ENCODE results near the gene KPTN.

Gene KPTN

DNA sequence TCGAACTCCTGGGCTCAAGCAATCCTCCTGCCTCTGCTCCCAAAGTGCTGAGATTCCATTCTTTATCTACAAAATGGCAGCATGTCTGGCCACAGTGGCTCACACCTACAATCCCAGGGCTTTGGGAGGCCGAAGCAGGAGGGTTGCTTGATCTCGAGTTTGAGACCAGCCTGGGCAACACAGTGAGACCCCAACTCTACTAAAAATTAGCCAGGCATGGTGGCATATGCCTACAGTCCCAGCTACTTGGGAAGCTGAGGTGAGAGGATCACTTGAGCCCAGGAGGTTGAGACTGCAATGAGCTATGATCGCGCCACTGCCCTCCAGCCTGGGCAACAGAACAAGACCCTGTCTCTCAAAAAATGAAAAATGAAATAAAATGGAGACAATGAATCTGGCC, 24.7 kb upstream of the KPTN start:
- DNase-seq: peak; percentile 67

DNA sequence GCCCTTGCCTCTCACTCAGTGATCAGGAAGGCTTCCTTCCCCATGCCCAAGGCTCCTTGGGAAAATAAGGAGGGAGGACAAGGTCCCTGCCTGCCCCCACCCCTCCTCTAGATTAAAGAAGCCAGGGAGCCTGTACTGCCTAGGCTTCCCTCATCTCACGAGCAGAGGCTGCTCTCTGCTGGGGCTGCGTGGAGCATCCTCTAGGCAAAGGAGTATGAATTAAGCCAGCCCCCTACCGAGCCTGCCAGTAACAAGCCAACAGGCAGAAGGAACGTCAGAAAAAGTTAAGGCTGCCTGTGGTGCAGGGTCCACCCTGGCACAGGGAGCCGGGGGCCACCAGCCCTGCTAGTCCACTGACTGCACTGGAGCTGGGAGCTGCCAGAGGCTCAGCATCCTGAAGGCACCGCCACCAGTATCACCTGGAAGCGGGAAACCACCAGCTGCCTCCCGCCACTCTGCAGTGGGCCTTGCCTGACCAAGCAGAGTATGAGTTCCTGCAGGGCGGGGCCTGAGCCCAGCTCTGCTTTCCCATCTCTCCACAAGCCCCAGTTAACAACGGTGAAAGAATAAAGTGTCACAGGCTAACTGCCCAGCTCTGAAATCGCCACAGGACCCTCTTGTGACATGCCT, 24.0 kb upstream of the KPTN start:
- DNase-seq: peak; percentile 79

GRCh38 chr19:47507012-47507411, 23.0 kb upstream of the KPTN start:
- DNase-seq: peak; percentile 92

DNA sequence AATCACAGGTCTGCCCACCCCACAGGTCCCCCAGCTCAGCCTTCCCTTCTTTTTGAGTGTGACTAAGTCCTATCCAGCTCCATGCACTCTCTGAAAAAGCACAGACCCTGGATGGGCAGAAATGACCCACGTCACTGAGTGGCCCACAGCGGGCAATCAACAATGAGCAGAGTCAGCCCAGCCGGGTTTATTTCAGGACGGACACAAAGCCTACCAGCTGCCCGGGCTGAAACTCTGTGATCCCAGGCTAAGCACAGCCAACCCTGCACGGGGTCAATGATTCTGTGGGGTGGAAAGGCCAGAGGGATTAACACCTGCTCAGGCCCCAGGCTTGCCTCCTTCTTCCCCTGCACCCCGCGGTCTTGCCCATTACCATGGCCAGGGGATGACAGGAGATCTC, 22.4 kb upstream of the KPTN start:
- no peak for DNase-seq

- DNase-seq: no peak
These were observed 21.5 kb upstream of the KPTN start for GRCh38 chr19:47505506-47505905.

GRCh38 chr19:47503826-47504150, 19.8 kb upstream of the KPTN start:
- DNase-seq: no peak

DNA sequence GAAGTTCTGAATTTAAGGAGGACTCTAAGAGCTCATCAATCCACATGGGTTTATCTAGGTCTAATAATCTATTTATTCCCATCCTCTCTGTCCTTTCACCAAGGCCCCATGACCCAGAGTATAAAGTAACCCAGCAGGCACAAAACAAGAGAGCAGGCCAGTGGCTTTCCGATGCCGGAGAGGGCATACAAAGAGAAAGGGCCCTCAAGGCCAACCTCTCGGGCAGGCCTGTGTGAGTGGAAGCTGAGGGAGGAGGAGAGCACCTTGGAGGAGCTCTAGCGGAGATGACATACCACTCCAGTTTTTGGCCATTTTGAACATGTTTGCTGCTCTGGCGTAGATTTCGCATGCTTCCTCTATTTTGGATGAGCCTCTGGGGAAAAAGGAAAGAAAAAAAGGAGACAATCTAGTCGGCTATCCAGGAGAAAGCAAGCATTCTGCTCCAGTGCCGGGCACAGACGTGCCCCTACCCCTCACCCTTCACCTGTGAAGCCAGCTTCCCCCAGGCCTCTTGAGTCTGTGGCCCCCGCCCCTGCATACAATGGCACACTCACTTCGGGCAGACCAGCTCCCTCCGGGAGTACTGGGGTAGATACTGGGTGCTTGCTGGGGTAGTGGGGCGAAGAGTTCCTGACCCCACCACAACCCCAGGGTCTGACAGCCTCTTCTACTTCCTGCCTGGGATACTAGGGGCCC, 19.3 kb upstream of the KPTN start:
- DNase-seq: no peak

- DNase-seq: no peak
These were observed 16.1 kb upstream of the KPTN start for GRCh38 chr19:47499863-47500830.

- no peak for DNase-seq
These were observed 15.4 kb upstream of the KPTN start for GRCh38 chr19:47499371-47499770.

- no peak for DNase-seq
These were observed 14.5 kb upstream of the KPTN start for GRCh38 chr19:47498561-47498960.

- no peak for DNase-seq
These were observed 14.0 kb upstream of the KPTN start for GRCh38 chr19:47497821-47498520.

GRCh38 chr19:47497050-47497766, 13.2 kb upstream of the KPTN start:
- no peak for DNase-seq

DNA sequence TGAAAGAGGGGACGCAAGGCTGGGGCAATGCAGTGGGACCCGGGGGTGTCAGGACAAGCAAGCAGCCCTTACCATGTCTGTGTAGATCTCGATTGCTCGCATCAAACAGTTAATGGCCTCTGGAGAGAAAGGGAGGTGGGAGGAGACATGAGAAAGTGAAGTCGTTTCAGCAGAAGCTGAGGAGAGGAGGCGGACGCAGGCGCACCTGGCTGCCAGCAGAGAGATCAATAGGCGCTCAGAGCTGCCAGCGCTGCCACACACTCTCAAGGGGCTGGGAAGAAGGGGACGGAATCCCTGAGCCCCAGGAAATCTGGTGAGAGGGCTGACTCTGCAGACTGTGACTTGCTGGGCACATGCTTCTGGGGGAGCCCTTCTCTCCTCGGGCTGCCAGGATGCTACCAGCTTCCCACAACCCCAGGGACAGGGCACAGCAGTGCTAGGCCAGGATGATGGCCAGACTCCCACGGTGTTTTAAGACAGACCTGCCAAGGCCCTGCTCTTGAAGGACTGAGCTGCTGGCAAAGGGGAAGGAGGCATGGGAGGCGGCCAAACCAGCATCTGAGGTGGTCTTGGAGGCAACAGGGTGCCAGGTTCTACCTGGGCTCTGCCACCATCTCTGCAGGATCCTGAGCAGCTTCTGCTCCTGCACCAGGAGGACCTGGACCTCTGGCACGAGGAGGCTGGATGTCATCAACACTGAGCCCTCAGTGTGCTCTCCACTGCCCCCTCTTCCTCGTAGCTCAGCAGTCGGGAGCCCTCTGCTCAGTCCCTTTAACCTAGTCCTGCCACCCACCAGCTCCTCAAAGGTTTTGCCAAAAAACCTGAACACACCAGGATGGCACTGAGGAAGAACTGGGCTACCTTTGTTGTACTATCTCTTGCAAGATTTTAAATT, 11.7 kb upstream of the KPTN start:
- peak; percentile 59 for DNase-seq

GRCh38 chr19:47494729-47495128, 10.7 kb upstream of the KPTN start:
- DNase-seq: peak; percentile 86

- no peak for DNase-seq
These were observed 10.2 kb upstream of the KPTN start for GRCh38 chr19:47494211-47494547.

GRCh38 chr19:47493378-47494210, 9.6 kb upstream of the KPTN start:
- no peak for DNase-seq

GRCh38 chr19:47492571-47493377, 8.8 kb upstream of the KPTN start:
- DNase-seq: no peak

DNA sequence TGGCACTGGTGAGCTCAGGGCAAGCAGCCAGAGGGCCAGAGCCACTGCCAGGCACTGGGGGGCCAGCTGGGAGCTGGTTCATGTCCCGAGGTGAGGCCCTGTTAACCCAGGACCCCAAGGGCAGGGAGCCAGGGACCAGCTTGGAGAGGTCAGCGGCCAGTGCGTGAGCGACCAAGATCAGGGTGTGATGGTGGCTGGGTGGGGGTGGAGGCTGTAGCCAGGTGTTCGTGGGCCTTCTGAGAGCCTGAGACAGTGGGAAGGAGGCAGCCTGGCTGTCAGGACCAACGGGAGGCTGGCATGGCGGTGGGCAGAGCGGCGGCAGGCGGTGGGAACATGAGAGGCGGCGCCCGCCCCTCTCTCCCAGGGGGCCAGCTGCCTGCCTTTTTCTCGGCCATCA, 8.1 kb upstream of the KPTN start:
- DNase-seq: no peak

- no peak for DNase-seq
These were observed 7.5 kb upstream of the KPTN start for GRCh38 chr19:47491358-47492136.

All from NCI-H446 treated with DMSO at 0.1 percent for 48 hours (cell line).